ENCODE results near the gene UXT. TPM values are rescaled to one million over a fixed set of nuclear protein-coding genes. Genes with fewer than 3 reads are reported as not detected.

The UXT gene
- polyA plus RNA-seq, 1 donor (not counting 4 experiments of a cell fraction or from before 2014, with no cell fraction given) = 87.4 TPM

- Histone ChIP-seq H4K20me1 (ENCODE audit: control insufficient read depth, extremely low read depth, insufficient read depth, low read length) (no peaks in the 10 kb centered on the region), H3K4me1 (ENCODE audit: control insufficient read depth, extremely low read depth, insufficient read depth, low read length) (peaks cover 16% of the 10 kb centered on the region), H3K4me2 (ENCODE audit: control insufficient read depth, extremely low read depth, insufficient read depth, low read depth, low read length) (peak overlapping the region; percentile 71), H3K9ac (ENCODE audit: control insufficient read depth, extremely low read depth, insufficient read depth, low read length) (peak overlapping the region; percentile 66), H3K4me3 (ENCODE audit: control insufficient read depth in 2 of 3, extremely low read depth in 1 of 3, insufficient read depth in 2 of 3, low read depth in 1 of 3, low read length in 3 of 3) (peak overlapping the region; percentile 16 to 57 (median 36)), H3K27ac (ENCODE audit: control insufficient read depth, insufficient read depth, low read length) (peak overlapping the region; percentile 57), H2AFZ (ENCODE audit: control insufficient read depth, low read length) (peak overlapping the region; percentile 53), H3K9me1 (ENCODE audit: control insufficient read depth, extremely low read depth, insufficient read depth, low read length) (peaks cover 2% of the 10 kb centered on the region), H3K79me2 (ENCODE audit: control insufficient read depth, insufficient read depth, low read length) (peaks cover 13% of the 10 kb centered on the region), H3K36me3 (ENCODE audit: control insufficient read depth in 2 of 2, extremely low read depth in 1 of 2, insufficient read depth in 2 of 2, low read length in 2 of 2) (peaks cover 3 to 11% of the 10 kb centered on the region in 2 experiments), H3K9me3 (ENCODE audit: control insufficient read depth, low read depth, low read length) (no peaks in the 10 kb centered on the region), H3K27me3 (ENCODE audit: control insufficient read depth, extremely low read depth, insufficient read depth, low read length) (no peaks in the 10 kb centered on the region)
- dilution Hi-C loops (cut with MboI; ENCODE audit: extremely low pct_ligation_motif_present, low sequenced_read_pairs) = no loop called here
- no peak for FAIRE-seq
- TF ChIP-seq EZH2 (IDR thresholded peaks at IDR 0.05; ENCODE audit: low read length) = no peak
- TF ChIP-seq, protein P1, sequence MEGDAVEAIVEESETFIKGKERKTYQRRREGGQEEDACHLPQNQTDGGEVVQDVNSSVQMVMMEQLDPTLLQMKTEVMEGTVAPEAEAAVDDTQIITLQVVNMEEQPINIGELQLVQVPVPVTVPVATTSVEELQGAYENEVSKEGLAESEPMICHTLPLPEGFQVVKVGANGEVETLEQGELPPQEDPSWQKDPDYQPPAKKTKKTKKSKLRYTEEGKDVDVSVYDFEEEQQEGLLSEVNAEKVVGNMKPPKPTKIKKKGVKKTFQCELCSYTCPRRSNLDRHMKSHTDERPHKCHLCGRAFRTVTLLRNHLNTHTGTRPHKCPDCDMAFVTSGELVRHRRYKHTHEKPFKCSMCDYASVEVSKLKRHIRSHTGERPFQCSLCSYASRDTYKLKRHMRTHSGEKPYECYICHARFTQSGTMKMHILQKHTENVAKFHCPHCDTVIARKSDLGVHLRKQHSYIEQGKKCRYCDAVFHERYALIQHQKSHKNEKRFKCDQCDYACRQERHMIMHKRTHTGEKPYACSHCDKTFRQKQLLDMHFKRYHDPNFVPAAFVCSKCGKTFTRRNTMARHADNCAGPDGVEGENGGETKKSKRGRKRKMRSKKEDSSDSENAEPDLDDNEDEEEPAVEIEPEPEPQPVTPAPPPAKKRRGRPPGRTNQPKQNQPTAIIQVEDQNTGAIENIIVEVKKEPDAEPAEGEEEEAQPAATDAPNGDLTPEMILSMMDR (optimal IDR thresholded peaks at IDR 0.05 in 1 of 3, IDR thresholded peaks at IDR 0.05 in 1 of 3, conservative IDR thresholded peaks at IDR 0.05 in 1 of 3; ENCODE audit: extremely low read depth in 1 of 3, insufficient read depth in 2 of 3, low read length in 3 of 3) = no peak
- no peak for DNase-seq (ENCODE audit: low read depth, low spot score)
Measured at GRCh38 chrX:47651043-47651905, 7.7 kb downstream of the UXT start.

DNA sequence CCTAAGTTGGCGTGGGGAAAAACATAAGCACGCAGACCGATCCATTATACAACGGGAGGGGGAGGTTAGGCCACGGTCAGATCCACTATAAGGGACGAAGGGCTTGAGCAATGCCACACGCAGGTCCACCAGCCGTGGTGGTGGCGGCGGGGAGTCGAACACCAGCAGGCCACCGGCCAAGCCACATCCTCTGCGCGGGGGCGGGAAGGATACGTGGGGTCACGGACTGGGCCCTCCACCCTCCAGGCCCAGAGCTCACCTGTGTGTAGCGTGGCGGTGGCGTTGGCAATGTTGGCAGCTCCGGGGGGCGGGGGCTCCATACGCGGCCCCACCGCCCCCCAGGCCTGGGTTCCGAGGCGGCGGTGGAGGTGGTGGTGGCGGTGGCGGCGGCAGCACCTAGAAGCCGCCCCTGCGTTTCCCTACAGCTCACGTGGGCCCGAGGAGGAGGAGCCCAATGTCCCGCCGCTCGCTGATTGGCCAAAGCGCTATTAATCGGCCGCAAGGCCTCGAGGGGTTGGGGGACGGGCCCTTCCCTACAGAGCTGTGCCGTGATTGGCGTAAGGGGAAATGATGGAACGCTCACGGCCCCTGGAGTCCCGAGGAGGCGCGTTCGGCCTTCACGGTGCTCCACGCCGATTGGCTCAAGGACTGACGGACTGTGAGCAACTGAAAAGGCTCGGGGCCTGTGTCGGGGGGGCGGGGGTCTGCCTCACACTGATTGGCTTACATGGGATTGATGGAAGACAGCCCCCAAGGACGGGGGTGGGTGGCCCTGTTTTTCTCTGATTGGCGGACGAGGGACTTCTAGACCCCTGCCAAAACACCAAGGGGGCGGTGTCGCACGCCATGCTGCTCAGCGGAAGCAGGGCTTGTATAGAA is 8.6 kb downstream of the UXT start, which contains the start of gene ELK1:
Gene ELK1 (minus strand): TSS at position 400 of the 879 bp plus-strand sequence. CDS start 9,122 bp downstream, outside the sequence.
- peak within 1 kb of the TSS; percentile 73 to 77 (median 74) for H3K4me3 ChIP-seq (ENCODE audit: control insufficient read depth in 2 of 3, extremely low read depth in 1 of 3, insufficient read depth in 2 of 3, low read depth in 1 of 3, low read length in 3 of 3)
- peak within 1 kb of the TSS; percentile 82 for H3K9ac ChIP-seq (ENCODE audit: control insufficient read depth, extremely low read depth, insufficient read depth, low read length)
- FAIRE-seq (no peak), DNase-seq (ENCODE audit: low read depth, low spot score) (peak; percentile 78)
- no peaks in the 10 kb centered on the region for H4K20me1 ChIP-seq (ENCODE audit: control insufficient read depth, extremely low read depth, insufficient read depth, low read length)
- dilution Hi-C loops (cut with MboI; ENCODE audit: extremely low pct_ligation_motif_present, low sequenced_read_pairs) = no loop called here
- peak within 1 kb of the TSS; percentile 80 for H3K4me2 ChIP-seq (ENCODE audit: control insufficient read depth, extremely low read depth, insufficient read depth, low read depth, low read length)
- peaks cover 2% of the 10 kb centered on the region for H3K9me1 ChIP-seq (ENCODE audit: control insufficient read depth, extremely low read depth, insufficient read depth, low read length)
- H3K27ac ChIP-seq (ENCODE audit: control insufficient read depth, insufficient read depth, low read length) = peak within 1 kb of the TSS; percentile 76
- no peaks in the 10 kb centered on the region for H3K27me3 ChIP-seq (ENCODE audit: control insufficient read depth, extremely low read depth, insufficient read depth, low read length)
- TF ChIP-seq, protein P1 (optimal IDR thresholded peaks at IDR 0.05 in 1 of 3, IDR thresholded peaks at IDR 0.05 in 1 of 3, conservative IDR thresholded peaks at IDR 0.05 in 1 of 3; ENCODE audit: extremely low read depth in 1 of 3, insufficient read depth in 2 of 3, low read length in 3 of 3) = no peak
- no peak for TF ChIP-seq EZH2 (IDR thresholded peaks at IDR 0.05; ENCODE audit: low read length)
- H2AFZ ChIP-seq (ENCODE audit: control insufficient read depth, low read length) = peak within 1 kb of the TSS; percentile 53
- no peaks in the 10 kb centered on the region for H3K9me3 ChIP-seq (ENCODE audit: control insufficient read depth, low read depth, low read length)
- peaks cover 2 to 11% of the 10 kb centered on the region in 2 experiments for H3K36me3 ChIP-seq (ENCODE audit: control insufficient read depth in 2 of 2, extremely low read depth in 1 of 2, insufficient read depth in 2 of 2, low read length in 2 of 2)
- H3K79me2 ChIP-seq (ENCODE audit: control insufficient read depth, insufficient read depth, low read length) = peaks cover 13% of the 10 kb centered on the region
- peaks cover 16% of the 10 kb centered on the region for H3K4me1 ChIP-seq (ENCODE audit: control insufficient read depth, extremely low read depth, insufficient read depth, low read length)
